ENCODE data around the gene OSTM1.

DNA sequence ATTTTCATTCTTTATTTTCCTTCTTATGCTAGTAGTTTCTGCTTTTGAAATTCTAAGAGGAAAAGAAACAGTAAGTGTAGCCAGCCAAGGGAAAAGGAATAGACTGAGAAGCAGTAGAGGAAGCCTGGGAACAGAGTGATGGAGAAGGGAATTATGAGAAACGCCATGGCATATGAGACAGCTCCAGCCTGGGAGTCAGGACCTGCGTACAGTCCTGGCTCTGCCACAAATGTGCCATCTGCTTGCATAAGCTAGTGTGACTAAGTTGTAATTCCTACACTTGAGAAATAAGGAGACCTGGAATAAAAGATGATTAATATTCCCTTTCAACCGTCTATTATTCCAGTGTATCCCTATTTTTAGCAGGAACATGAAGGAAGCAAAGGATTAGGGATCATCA, 47.5 kb downstream of the OSTM1 start:
- TF ChIP-seq, protein P1, sequence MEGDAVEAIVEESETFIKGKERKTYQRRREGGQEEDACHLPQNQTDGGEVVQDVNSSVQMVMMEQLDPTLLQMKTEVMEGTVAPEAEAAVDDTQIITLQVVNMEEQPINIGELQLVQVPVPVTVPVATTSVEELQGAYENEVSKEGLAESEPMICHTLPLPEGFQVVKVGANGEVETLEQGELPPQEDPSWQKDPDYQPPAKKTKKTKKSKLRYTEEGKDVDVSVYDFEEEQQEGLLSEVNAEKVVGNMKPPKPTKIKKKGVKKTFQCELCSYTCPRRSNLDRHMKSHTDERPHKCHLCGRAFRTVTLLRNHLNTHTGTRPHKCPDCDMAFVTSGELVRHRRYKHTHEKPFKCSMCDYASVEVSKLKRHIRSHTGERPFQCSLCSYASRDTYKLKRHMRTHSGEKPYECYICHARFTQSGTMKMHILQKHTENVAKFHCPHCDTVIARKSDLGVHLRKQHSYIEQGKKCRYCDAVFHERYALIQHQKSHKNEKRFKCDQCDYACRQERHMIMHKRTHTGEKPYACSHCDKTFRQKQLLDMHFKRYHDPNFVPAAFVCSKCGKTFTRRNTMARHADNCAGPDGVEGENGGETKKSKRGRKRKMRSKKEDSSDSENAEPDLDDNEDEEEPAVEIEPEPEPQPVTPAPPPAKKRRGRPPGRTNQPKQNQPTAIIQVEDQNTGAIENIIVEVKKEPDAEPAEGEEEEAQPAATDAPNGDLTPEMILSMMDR (conservative IDR thresholded peaks at IDR 0.05), result no peak
- no peak for TF ChIP-seq ZFX (IDR thresholded peaks at IDR 0.05)

Measured in C4-2B (cell line).